GM12878 (cell line): Measurements from ENCODE around the gene CRB3. TPM values are rescaled to one million over a fixed set of nuclear protein-coding genes. Genes with fewer than 3 reads are reported as not detected.

Experiments
- ATAC-seq: fragments of 200-7000 bp; cut with Tn5 transposase; 3 replicates; pipeline ENCODE4 v1.9.1; 2020; ENCODE audit warnings: mild to moderate bottlenecking, moderate library complexity
- BruUV-seq: library from RNA; stranded (reverse); fragments of 400-500 nt; replicated peaks from 2 replicates; lab custom pipeline; 2021; lab: Mats Ljungman, UMichigan
- CTCF ChIA-PET: fragments of 300-600 bp; sonication (Branson Sonifier 250); formaldehyde crosslinking; extraction: SDS; loops from one replicate; lab custom pipeline; 2021; ENCODE audit warnings: inconsistent platforms; lab: Yijun Ruan, JAX
- POLR2A ChIA-PET: fragments of 350-600 bp; formaldehyde crosslinking; extraction: SDS; loops from one replicate; lab custom pipeline; 2021; ENCODE audit warnings: inconsistent platforms; lab: Charles Lee
- RAD21 ChIA-PET: fragments of 300-600 bp; sonication (Branson Sonifier 250); formaldehyde crosslinking; loops from one replicate; lab custom pipeline; 2023; ENCODE audit warnings: antibody characterized with exemption; ENCODE audit not compliant: unreplicated experiment; lab: Charles Lee
- SMC1A ChIA-PET: fragments of 300-600 bp; sonication (Branson Sonifier 250); formaldehyde crosslinking; loops from one replicate; lab custom pipeline; 2023; ENCODE audit not compliant: unreplicated experiment, uncharacterized antibody; lab: Charles Lee
- DNase-seq: peaks from one replicate; pipeline ENCODE4 v3.0.0-alpha.2; 2011; ENCODE audit warnings: low read depth, low spot score
- FAIRE-seq: peaks from 3 replicates; lab custom pipeline; 2011; peaks lifted over from hg19 to GRCh38; lab: Jason Lieb, UNC
- H2AFZ ChIP-seq: 2 replicates; pipeline ENCODE4 v1.6.0; 2011; ENCODE audit warnings: low read depth, low read length, control low read depth; ENCODE audit not compliant: control insufficient read depth
- H3K27ac ChIP-seq: 2 replicates; pipeline ENCODE4 v1.5.1; 2011; ENCODE audit warnings: control low read depth; ENCODE audit not compliant: control insufficient read depth, insufficient read depth
- H3K27me3 ChIP-seq, 2 experiments: replicated peaks in 1 of 2; 2 replicates each; pipeline versions ENCODE4 v1.6.0 to v1.6.1; 2011; ENCODE audit warnings: low read length in 1 of 2; ENCODE audit not compliant: control insufficient read depth in 2 of 2, insufficient read depth in 2 of 2
- H3K36me3 ChIP-seq, 2 experiments: 2 replicates each; pipeline ENCODE4 v1.5.1; 2011; ENCODE audit warnings: low read length in 1 of 2; ENCODE audit not compliant: control insufficient read depth in 2 of 2, insufficient read depth in 2 of 2
- H3K4me1 ChIP-seq: 2 replicates; pipeline ENCODE4 v1.6.1; 2011; ENCODE audit warnings: mild to moderate bottlenecking, low read length, moderate library complexity, mixed read lengths; ENCODE audit not compliant: control insufficient read depth, insufficient read depth
- H3K4me2 ChIP-seq: 2 replicates; pipeline ENCODE4 v1.6.0; 2011; ENCODE audit warnings: control low read depth; ENCODE audit not compliant: control insufficient read depth, insufficient read depth
- H3K4me3 ChIP-seq: fragments of 200-600 bp; sonication (generic); 2 replicates; pipeline ENCODE4 v1.5.1; 2016
- H3K79me2 ChIP-seq: 2 replicates; pipeline ENCODE4 v1.6.0; 2011; ENCODE audit warnings: low read length; ENCODE audit not compliant: control insufficient read depth, insufficient read depth
- H3K9ac ChIP-seq: 2 replicates; pipeline ENCODE4 v1.8.0; 2011; ENCODE audit warnings: low read length, control low read depth, mixed read lengths; ENCODE audit not compliant: control insufficient read depth, insufficient read depth
- H3K9me3 ChIP-seq: replicated peaks from 3 replicates; pipeline ENCODE4 v1.5.1; 2011; ENCODE audit warnings: mild to moderate bottlenecking, low read length; ENCODE audit not compliant: control insufficient read depth, insufficient read depth
- H4K20me1 ChIP-seq: 2 replicates; pipeline ENCODE4 v1.6.0; 2011; ENCODE audit not compliant: control insufficient read depth, insufficient read depth
- CEBPB ChIP-seq, 2 experiments: fragments of 150-350 bp in 1 of 2; IDR thresholded peaks; 2 replicates each; pipeline ENCODE4 v1.6.1; 2012 to 2014; ENCODE audit warnings: low read depth in 2 of 2, low read length in 2 of 2, borderline replicate concordance in 1 of 2, inconsistent platforms in 1 of 2
- CREM ChIP-seq: IDR thresholded peaks from 2 replicates; pipeline ENCODE4 v1.6.1; 2014; ENCODE audit warnings: antibody characterized with exemption, low read depth
- EZH2 ChIP-seq: IDR thresholded peaks from 2 replicates; pipeline ENCODE4 v1.6.1; 2012; ENCODE audit warnings: low read depth, mild to moderate bottlenecking, control low read depth, inconsistent platforms, low read length, borderline replicate concordance; ENCODE audit not compliant: control insufficient read depth
- HDAC6 ChIP-seq: fragments of 200-600 bp; sonication (generic); IDR thresholded peaks from one replicate; pipeline ENCODE4 v1.8.0; 2017; ENCODE audit warnings: antibody characterized with exemption; ENCODE audit not compliant: unreplicated experiment
- IKZF1 ChIP-seq: fragments of 450-650 bp; conservative IDR thresholded peaks from 2 replicates; pipeline ENCODE4 v1.6.1; 2017; ENCODE audit warnings: antibody characterized with exemption, mild to moderate bottlenecking
- RAD51 ChIP-seq: fragments of 450-650 bp; IDR thresholded peaks from 2 replicates; pipeline ENCODE4 v1.6.1; 2016; ENCODE audit warnings: moderate library complexity, mild to moderate bottlenecking, inconsistent platforms
- SRF ChIP-seq, 2 experiments: IDR thresholded peaks; 2 replicates each; pipeline ENCODE4 v1.6.1; 2011; ENCODE audit warnings: low read depth in 2 of 2, low read length in 2 of 2, mild to moderate bottlenecking in 1 of 2, moderate library complexity in 1 of 2
- SUPT20H ChIP-seq: IDR thresholded peaks from 2 replicates; pipeline ENCODE4 v1.6.1; 2011; ENCODE audit warnings: low read depth, mild to moderate bottlenecking, low read length, moderate library complexity, borderline replicate concordance; ENCODE audit not compliant: control insufficient read depth
- TCF12 ChIP-seq: IDR thresholded peaks from 2 replicates; pipeline ENCODE4 v1.6.1; 2011; ENCODE audit warnings: low read depth, mild to moderate bottlenecking, low read length
- ZBED1 ChIP-seq: IDR thresholded peaks from 2 replicates; pipeline ENCODE4 v1.6.1; 2016; ENCODE audit warnings: borderline replicate concordance
- ZNF24 ChIP-seq: fragments of 450-650 bp; IDR thresholded peaks from 2 replicates; pipeline ENCODE4 v1.6.1; 2017; ENCODE audit warnings: antibody characterized with exemption, mild to moderate bottlenecking
- WGBS: methylation state at CpG from one replicate; pipeline ENCODE4 v1.1.6; 2016; ENCODE audit warnings: low lambda C conversion rate; ENCODE audit not compliant: insufficient replicate concordance, insufficient coverage; ENCODE audit errors: missing lambda C conversion rate; 5-methylcytosine and 5-hydroxymethylcytosine counted together
- in situ Hi-C: fragments of 300-500 bp; cut with MboI; formaldehyde crosslinking; loops from 9 replicates; pipeline ENCODE4 v1.14.3; 2018; ENCODE audit warnings: mixed read lengths
- intact Hi-C: fragments of 100-400 bp; cut with micrococcal nuclease; formaldehyde crosslinking; loops from one replicate; pipeline ENCODE4 v1.14.2; 2022; ENCODE audit not compliant: unreplicated experiment
- polyA plus RNA-seq, 11 experiments: library from polyadenylated mRNA; depleted of rRNA in 4 of 11; unstranded in 6 of 11; stranded (reverse) in 5 of 11; fragments of >200 nt; fragmentation: Nextera tagmentation in 4 of 11; fragmentation: Illumina TruSeq in 1 of 11; extraction: Ambion mirVana in 4 of 11; extraction: Trizol in 1 of 11; gene quantifications; 1 replicate in 1 of 11; 2 replicates in 10 of 11; pipeline versions ENCODE4 v1.2.1 to v1.2.3, GENCODE V29; 2011 to 2016; ENCODE audit warnings: inconsistent platforms in 2 of 11, missing spikeins in 2 of 11, low read depth in 1 of 11
- total RNA-seq, 4 experiments: library from RNA; depleted of rRNA in 3 of 4; stranded (reverse); fragments of >200 nt in 3 of 4; fragmentation: Illumina TruSeq in 1 of 4; extraction: Trizol in 1 of 4; gene quantifications; 2 replicates each; pipeline versions ENCODE4 v1.2.1 to v1.2.3, GENCODE V29; 2013 to 2021

Gene CRB3
- total and polyA plus RNA-seq, 10 of the 15 experiments (the other 5 are each of a cell fraction or from before 2014, with no cell fraction given), result 0.11 to 1.9 (median 0.98) TPM; not detected in 1

GRCh38 chr19:6443986-6444385 lies 20.1 kb upstream of the CRB3 start:
- H2AFZ ChIP-seq, result no peak overlapping the region
- 94% methylated on average over 12 of the region's 13 CpGs for WGBS
- intact Hi-C loops (no loop called here), in situ Hi-C loops (no loop called here)
- POLR2A ChIA-PET, result no interaction called here
- H3K27me3 ChIP-seq, result no peaks in the 10 kb centered on the region
- H3K4me2 ChIP-seq, result no peak overlapping the region
- H4K20me1 ChIP-seq, result no peaks in the 10 kb centered on the region
- no peaks in the 10 kb centered on the region; the same call in 2 of the 3 replicates for H3K9me3 ChIP-seq
- no peak for DNase-seq
- CTCF ChIA-PET, result no interaction called here
- RAD21 ChIA-PET, result no interaction called here
- H3K9ac ChIP-seq, result no peak overlapping the region
- no peak overlapping the region for H3K27ac ChIP-seq
- H3K36me3 ChIP-seq, result peaks cover 0 to 3% of the 10 kb centered on the region in 2 experiments; a peak in 2 of 4 replicates
- no peak for TF ChIP-seq HDAC6
- TF ChIP-seq SRF (IDR thresholded peaks at IDR 0.05; ENCODE audit: low read depth in 2 of 2, low read length in 2 of 2), result no peak
- TF ChIP-seq IKZF1, result no peak
- TF ChIP-seq RAD51, result no peak
- TF ChIP-seq CEBPB (IDR thresholded peaks at IDR 0.05; ENCODE audit: borderline replicate concordance in 1 of 2, low read depth in 2 of 2, low read length in 2 of 2), result no peak
- TF ChIP-seq, all 136 proteins: peak for 0
- no peak for ATAC-seq
- Histone ChIP-seq H3K79me2 (no peaks in the 10 kb centered on the region), H3K4me3 (no peak overlapping the region), H3K4me1 (no peaks in the 10 kb centered on the region)
- FAIRE-seq, result no peak
- SMC1A ChIA-PET, result no interaction called here
- BruUV-seq, result no TSS peak

- POLR2A ChIA-PET, result no interaction called here
- in situ Hi-C loops, result no loop called here
- CTCF ChIA-PET, result no interaction called here
- BruUV-seq, result no TSS peak
- Histone ChIP-seq H4K20me1 (no peaks in the 10 kb centered on the region), H3K9ac (no peak overlapping the region), H3K27me3 (no peaks in the 10 kb centered on the region)
- no peak for ATAC-seq
- TF ChIP-seq CEBPB (IDR thresholded peaks at IDR 0.05; ENCODE audit: borderline replicate concordance in 1 of 2, low read depth in 2 of 2, low read length in 2 of 2) (no peak), SUPT20H (no peak), EZH2 (no peak), ZBED1 (no peak), ZNF24 (no peak), CREM (no peak), TCF12 (no peak)
- TF ChIP-seq, all 136 proteins: peak for 0
- Histone ChIP-seq H3K4me2 (no peak overlapping the region), H3K27ac (no peak overlapping the region), H3K4me1 (no peaks in the 10 kb centered on the region), H3K36me3 (peaks cover 0 to 6% of the 10 kb centered on the region in 2 experiments; a peak in 2 of 4 replicates), H3K79me2 (no peaks in the 10 kb centered on the region), H2AFZ (no peak overlapping the region), H3K4me3 (no peak overlapping the region), H3K9me3 (no peaks in the 10 kb centered on the region; the same call in 2 of the 3 replicates)
- DNase-seq (no peak), FAIRE-seq (no peak)
- RAD21 ChIA-PET, result no interaction called here
- intact Hi-C loops, result no loop called here
- WGBS, result 97% methylated on average over 3 of the region's 3 CpGs
- SMC1A ChIA-PET, result no interaction called here
Observed at GRCh38 chr19:6446452-6446851, 17.6 kb upstream of the CRB3 start.
